SU-DHL-6 (cell line): ENCODE results near the gene INHBA.

Experiments
- CTCF ChIP-seq: fragments of 200-600 bp; sonication (generic); IDR thresholded peaks from one replicate; pipeline ENCODE4 v1.5.1; 2017; ENCODE audit warnings: antibody characterized with exemption, mild to moderate bottlenecking, low read length, moderate library complexity; ENCODE audit not compliant: insufficient read depth, poor library complexity, severe bottlenecking
- EZH2phosphoT487 ChIP-seq: fragments of 200-600 bp; sonication (generic), shearing (Covaris generic); conservative IDR thresholded peaks from 2 replicates; pipeline ENCODE4 v1.6.1; 2018; ENCODE audit warnings: mild to moderate bottlenecking, antibody characterized with exemption, low read length, moderate library complexity, mixed read lengths

GRCh38 chr7:41691286-41692190, 11.4 kb downstream of the INHBA start:
- TF ChIP-seq CTCF (no peak), EZH2phosphoT487 (no peak)
